Stimulated activated CD4-positive, alpha-beta T cell treated with anti-CD3 and anti-CD28 coated beads, Interleukin-12 subunit alpha, Interleukin-12 subunit beta, amount 100 ng/mL, for 48 hours (primary cell): ENCODE results near the gene CRKL.
A peak's percentile ranks its signal among the peaks of the same experiment; 100 is the strongest.
"Not testable (repeated sequence)": the region's sequence is repeated elsewhere in the genome, so short reads cannot be mapped to it uniquely, and the experiment has no call there.

ENCODE experiments used
- DNase-seq, 3 donors: peaks; one replicate each; pipeline ENCODE4 v3.0.0-alpha.2; 2020; ENCODE audit warnings: low read depth in 2 of 3, low spot score in 1 of 3

The CRKL gene

GRCh38 chr22:20965888-20966855, 49.0 kb downstream of the CRKL start:
- no peak for DNase-seq

GRCh38 chr22:20966883-20967696, 49.9 kb downstream of the CRKL start, which contains the start of gene AIFM3:
Gene AIFM3, plus strand, starts transcription at chr22:20967255. Its CDS starts 690 bp downstream, at chr22:20967945.
- no peak for DNase-seq

- DNase-seq = no peak
Measured at GRCh38 chr22:20967697-20968211, 50.5 kb downstream of the CRKL start.

GRCh38 chr22:20968281-20968977, 51.2 kb downstream of the CRKL start:
- DNase-seq = no peak

- DNase-seq = no peak
Measured at GRCh38 chr22:20970939-20971657, 53.9 kb downstream of the CRKL start.

- not testable (repeated sequence) for DNase-seq
Measured at GRCh38 chr22:20972014-20972694, 54.9 kb downstream of the CRKL start.

- no peak for DNase-seq
Measured at GRCh38 chr22:20972933-20973577, 55.8 kb downstream of the CRKL start.

- DNase-seq = no peak
Measured at GRCh38 chr22:20973634-20974286, 56.6 kb downstream of the CRKL start.

GRCh38 chr22:20974336-20974955, 57.2 kb downstream of the CRKL start:
- DNase-seq = no peak

GRCh38 chr22:20975541-20976290, 58.5 kb downstream of the CRKL start:
- no peak for DNase-seq

- DNase-seq = no peak
Measured at GRCh38 chr22:20976291-20976877, 59.2 kb downstream of the CRKL start.

GRCh38 chr22:20977019-20977418, 59.8 kb downstream of the CRKL start:
- no peak for DNase-seq

GRCh38 chr22:20977516-20978170, 60.4 kb downstream of the CRKL start:
- DNase-seq = no peak

- no peak for DNase-seq
Measured at GRCh38 chr22:20978419-20978818, 61.2 kb downstream of the CRKL start.

- DNase-seq = peak; percentile 50 to 76 (median 52)
Measured at GRCh38 chr22:20979243-20979809, 62.1 kb downstream of the CRKL start.

- no peak for DNase-seq
Measured at GRCh38 chr22:20979940-20980453, 62.8 kb downstream of the CRKL start.
